Measurements from ENCODE around the gene ASTN2. TPM values are rescaled to one million over a fixed set of nuclear protein-coding genes. Genes with fewer than 3 reads are reported as not detected.

ASTN2 gene
- total RNA-seq, 1 donor from 2014 or later, result 2.3 TPM

- H3K36me3 ChIP-seq, result no peaks in the 10 kb centered on the region
- DNase-seq (ENCODE audit: low spot score in 2 of 2), result no peak
- H3K27ac ChIP-seq, result no peak overlapping the region
- H3K9me3 ChIP-seq, result no peaks in the 10 kb centered on the region
- no peaks in the 10 kb centered on the region for H3K27me3 ChIP-seq
- H3K4me1 ChIP-seq, result no peaks in the 10 kb centered on the region
- no peak for TF ChIP-seq CTCF (IDR thresholded peaks at IDR 0.05)
- no peak overlapping the region for H3K4me3 ChIP-seq
- intact Hi-C loops (cut with DNase I), result no loop called here
Observed at GRCh38 chr9:117344892-117345660, 69.8 kb downstream of the ASTN2 start.

- no peak for DNase-seq (ENCODE audit: low spot score in 2 of 2)
- H3K4me3 ChIP-seq, result no peak overlapping the region
- no peaks in the 10 kb centered on the region for H3K36me3 ChIP-seq
- H3K27me3 ChIP-seq, result no peaks in the 10 kb centered on the region
- H3K27ac ChIP-seq, result no peak overlapping the region
- TF ChIP-seq CTCF (IDR thresholded peaks at IDR 0.05), result no peak
- H3K4me1 ChIP-seq, result no peaks in the 10 kb centered on the region
- no peaks in the 10 kb centered on the region for H3K9me3 ChIP-seq
- intact Hi-C loops (cut with DNase I), result no loop called here
Observed at GRCh38 chr9:117343427-117343826, 71.4 kb downstream of the ASTN2 start.

- Histone ChIP-seq H3K36me3 (no peaks in the 10 kb centered on the region), H3K27me3 (no peaks in the 10 kb centered on the region), H3K4me3 (no peak overlapping the region), H3K27ac (no peak overlapping the region), H3K9me3 (no peaks in the 10 kb centered on the region), H3K4me1 (no peaks in the 10 kb centered on the region)
- TF ChIP-seq CTCF (IDR thresholded peaks at IDR 0.05), result no peak
- no peak for DNase-seq (ENCODE audit: low spot score in 2 of 2)
- intact Hi-C loops (cut with DNase I), result no loop called here
Observed at GRCh38 chr9:117341151-117341550, 73.7 kb downstream of the ASTN2 start.

- no peak for DNase-seq (ENCODE audit: low spot score in 2 of 2)
- no peak for TF ChIP-seq CTCF (IDR thresholded peaks at IDR 0.05)
Observed at GRCh38 chr9:117340422-117340821, 74.4 kb downstream of the ASTN2 start.

GRCh38 chr9:117335837-117336433 lies 78.9 kb downstream of the ASTN2 start:
- H3K4me1 ChIP-seq, result no peaks in the 10 kb centered on the region
- no peaks in the 10 kb centered on the region for H3K9me3 ChIP-seq
- no peak overlapping the region for H3K4me3 ChIP-seq
- TF ChIP-seq CTCF (IDR thresholded peaks at IDR 0.05), result no peak
- H3K27me3 ChIP-seq, result no peaks in the 10 kb centered on the region
- intact Hi-C loops (cut with DNase I), result no loop called here
- no peak overlapping the region for H3K27ac ChIP-seq
- DNase-seq (ENCODE audit: low spot score in 2 of 2), result no peak
- H3K36me3 ChIP-seq, result no peaks in the 10 kb centered on the region

More at GRCh38 chr9:117340422-117340821, 74.4 kb downstream of the ASTN2 start:
- no peaks in the 10 kb centered on the region for H3K4me1 ChIP-seq
- intact Hi-C loops (cut with DNase I), result no loop called here
- H3K27ac ChIP-seq, result no peak overlapping the region
- no peaks in the 10 kb centered on the region for H3K9me3 ChIP-seq
- H3K27me3 ChIP-seq, result no peaks in the 10 kb centered on the region
- H3K4me3 ChIP-seq, result no peak overlapping the region
- H3K36me3 ChIP-seq, result no peaks in the 10 kb centered on the region

Measured in ascending aorta (tissue), 2 donors.